ENCODE data around the gene AP2A2. TPM values are rescaled to one million over a fixed set of nuclear protein-coding genes. Genes with fewer than 3 reads are reported as not detected.

The AP2A2 gene
- polyA plus RNA-seq, 3 donors: 5.7 to 61.0 (median 8.2) TPM

GRCh38 chr11:1009991-1010390, 84.3 kb downstream of the AP2A2 start:
- Mint-ChIP-seq H3K4me3 (no peak overlapping the region), H3K9me3 (peaks cover 0 to 1% (median 0%) of the 10 kb centered on the region in 7 donors), H3K4me1 (no peaks in the 10 kb centered on the region), H3K27me3 (ENCODE audit: low read depth in 3 of 3) (no peaks in the 10 kb centered on the region), H3K27ac (peak overlapping the region in 2 of 7 donors; percentile 23 to 44), H3K36me3 (peaks cover 61 to 65% of the 10 kb centered on the region in 2 donors)
- intact Hi-C loops (cut with micrococcal nuclease): no loop called here
- TF ChIP-seq, protein P1, sequence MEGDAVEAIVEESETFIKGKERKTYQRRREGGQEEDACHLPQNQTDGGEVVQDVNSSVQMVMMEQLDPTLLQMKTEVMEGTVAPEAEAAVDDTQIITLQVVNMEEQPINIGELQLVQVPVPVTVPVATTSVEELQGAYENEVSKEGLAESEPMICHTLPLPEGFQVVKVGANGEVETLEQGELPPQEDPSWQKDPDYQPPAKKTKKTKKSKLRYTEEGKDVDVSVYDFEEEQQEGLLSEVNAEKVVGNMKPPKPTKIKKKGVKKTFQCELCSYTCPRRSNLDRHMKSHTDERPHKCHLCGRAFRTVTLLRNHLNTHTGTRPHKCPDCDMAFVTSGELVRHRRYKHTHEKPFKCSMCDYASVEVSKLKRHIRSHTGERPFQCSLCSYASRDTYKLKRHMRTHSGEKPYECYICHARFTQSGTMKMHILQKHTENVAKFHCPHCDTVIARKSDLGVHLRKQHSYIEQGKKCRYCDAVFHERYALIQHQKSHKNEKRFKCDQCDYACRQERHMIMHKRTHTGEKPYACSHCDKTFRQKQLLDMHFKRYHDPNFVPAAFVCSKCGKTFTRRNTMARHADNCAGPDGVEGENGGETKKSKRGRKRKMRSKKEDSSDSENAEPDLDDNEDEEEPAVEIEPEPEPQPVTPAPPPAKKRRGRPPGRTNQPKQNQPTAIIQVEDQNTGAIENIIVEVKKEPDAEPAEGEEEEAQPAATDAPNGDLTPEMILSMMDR (IDR thresholded peaks at IDR 0.05): no peak
- Histone ChIP-seq H3K9me3 (replicated peaks in 1 of 2; ENCODE audit: control insufficient read depth in 1 of 2, insufficient read depth in 1 of 2, low read length in 2 of 2) (no peaks in the 10 kb centered on the region), H3K9ac (ENCODE audit: insufficient read depth, low read length, poor library complexity, severe bottlenecking) (no peak overlapping the region), H4K20me1 (ENCODE audit: insufficient read depth, low read length) (no peaks in the 10 kb centered on the region), H3K27ac (ENCODE audit: low read depth in 1 of 2, low read length in 2 of 2) (no peak overlapping the region), H3K36me3 (replicated peaks in 1 of 2; ENCODE audit: control insufficient read depth in 1 of 2, insufficient read depth in 2 of 2, low read length in 2 of 2) (peaks cover 53 to 69% of the 10 kb centered on the region in 2 donors), H3K79me2 (ENCODE audit: insufficient read depth, low read length) (no peaks in the 10 kb centered on the region), H3K4me3 (replicated peaks in 1 of 3; ENCODE audit: low read depth in 2 of 3, low read length in 3 of 3) (no peak overlapping the region), H3K4me2 (replicated peaks; ENCODE audit: extremely low read depth, low read length, poor library complexity, severe bottlenecking) (no peak overlapping the region), H3K27me3 (ENCODE audit: control insufficient read depth in 2 of 2, insufficient read depth in 2 of 2, low read length in 2 of 2) (no peaks in the 10 kb centered on the region), H3K4me1 (ENCODE audit: control insufficient read depth in 1 of 2, insufficient read depth in 2 of 2, low read length in 2 of 2) (no peaks in the 10 kb centered on the region), H2AFZ (ENCODE audit: insufficient read depth, low read depth, low read length, poor library complexity, severe bottlenecking) (no peak overlapping the region)
- DNase-seq: no peak
- 96% methylated on average over 17 of the region's 17 CpGs for WGBS (ENCODE audit: insufficient coverage)

DNA sequence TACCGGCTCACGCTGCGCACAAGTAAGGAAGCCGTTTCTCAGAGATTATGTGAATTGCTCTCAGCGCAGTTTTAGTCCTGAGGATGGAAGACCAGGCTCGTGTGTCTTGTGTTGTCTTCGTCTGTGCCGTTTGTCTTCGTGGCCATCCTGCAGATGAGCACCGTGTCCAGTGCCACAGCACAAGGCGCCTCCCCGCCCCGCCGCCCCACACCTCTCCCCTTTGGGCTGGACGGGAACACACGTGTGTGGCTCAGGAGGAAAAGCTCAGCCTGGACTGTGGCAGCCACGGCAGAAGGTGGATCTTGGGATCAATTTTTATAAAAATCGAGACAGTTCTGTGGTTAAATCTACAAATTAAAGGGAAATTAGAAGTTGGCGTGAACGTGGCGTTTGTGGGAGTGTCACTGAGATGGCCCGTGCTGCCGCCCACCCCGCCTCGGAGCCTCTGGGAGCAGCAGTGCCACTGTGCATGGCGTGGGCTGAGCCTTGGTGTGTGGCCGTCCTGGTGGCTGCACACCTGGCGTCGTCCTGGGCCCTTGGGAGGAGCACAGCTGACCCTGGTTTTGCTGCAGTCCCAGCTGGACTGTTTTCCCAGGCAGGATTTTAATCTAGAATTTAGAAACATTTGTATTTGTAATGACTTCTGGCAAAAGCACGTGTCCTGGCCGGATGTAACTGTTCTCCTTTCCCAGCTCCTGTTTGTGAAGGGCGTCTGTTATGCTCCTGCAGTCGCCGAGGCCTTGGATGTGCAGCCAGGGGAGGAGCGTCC, 85.1 kb downstream of the AP2A2 start:
- peaks cover 0 to 2% (median 0%) of the 10 kb centered on the region in 7 donors for H3K9me3 Mint-ChIP-seq
- Histone ChIP-seq H3K9ac (ENCODE audit: insufficient read depth, low read length, poor library complexity, severe bottlenecking) (no peak overlapping the region), H3K79me2 (ENCODE audit: insufficient read depth, low read length) (no peaks in the 10 kb centered on the region), H3K4me2 (replicated peaks; ENCODE audit: extremely low read depth, low read length, poor library complexity, severe bottlenecking) (no peak overlapping the region), H3K9me3 (replicated peaks in 1 of 2; ENCODE audit: control insufficient read depth in 1 of 2, insufficient read depth in 1 of 2, low read length in 2 of 2) (no peaks in the 10 kb centered on the region), H3K4me3 (replicated peaks in 1 of 3; ENCODE audit: low read depth in 2 of 3, low read length in 3 of 3) (no peak overlapping the region), H3K36me3 (replicated peaks in 1 of 2; ENCODE audit: control insufficient read depth in 1 of 2, insufficient read depth in 2 of 2, low read length in 2 of 2) (peaks cover 50 to 61% of the 10 kb centered on the region in 2 donors), H3K27ac (ENCODE audit: low read depth in 1 of 2, low read length in 2 of 2) (no peak overlapping the region), H4K20me1 (ENCODE audit: insufficient read depth, low read length) (no peaks in the 10 kb centered on the region), H3K4me1 (ENCODE audit: control insufficient read depth in 1 of 2, insufficient read depth in 2 of 2, low read length in 2 of 2) (no peaks in the 10 kb centered on the region), H2AFZ (ENCODE audit: insufficient read depth, low read depth, low read length, poor library complexity, severe bottlenecking) (no peak overlapping the region), H3K27me3 (ENCODE audit: control insufficient read depth in 2 of 2, insufficient read depth in 2 of 2, low read length in 2 of 2) (no peaks in the 10 kb centered on the region)
- H3K4me1 Mint-ChIP-seq: no peaks in the 10 kb centered on the region
- 95% methylated on average over 35 of the region's 35 CpGs for WGBS (ENCODE audit: insufficient coverage)
- no peak overlapping the region for H3K4me3 Mint-ChIP-seq
- no peak for DNase-seq
- peak overlapping the region in 1 of 7 donors; percentile 50 for H3K27ac Mint-ChIP-seq
- no peaks in the 10 kb centered on the region for H3K27me3 Mint-ChIP-seq (ENCODE audit: low read depth in 3 of 3)
- intact Hi-C loops (cut with micrococcal nuclease): no loop called here
- TF ChIP-seq, protein P1 (IDR thresholded peaks at IDR 0.05): no peak
- H3K36me3 Mint-ChIP-seq: peaks cover 54 to 57% of the 10 kb centered on the region in 2 donors

Data from CD14-positive monocyte (primary cell).